Measurements from ENCODE around the gene SAG. TPM values are rescaled to one million over a fixed set of nuclear protein-coding genes. Genes with fewer than 3 reads are reported as not detected.

Gene SAG
- total RNA-seq, 1 experiment from 2014 or later = not detected

- no peak for DNase-seq (ENCODE audit: low read depth, low spot score)
- no peak overlapping the region for H3K27ac ChIP-seq (ENCODE audit: low read length)
- in situ Hi-C loops (cut with HindIII; ENCODE audit: low pct_unique_long_range_greater_than_20kb, low sequenced_read_pairs) (no loop called here), intact Hi-C loops (cut with micrococcal nuclease; ENCODE audit: unreplicated experiment) (no loop called here)
- no peaks in the 10 kb centered on the region for H3K27me3 ChIP-seq (ENCODE audit: control insufficient read depth, insufficient read depth, low read length)
- ATAC-seq = no peak
- BruUV-seq (replicated peaks) = no TSS peak
- no peak for TF ChIP-seq TCF7L2 (IDR thresholded peaks at IDR 0.05; ENCODE audit: low read depth, low read length)
- no peak for TF ChIP-seq SIN3A (IDR thresholded peaks at IDR 0.05; ENCODE audit: borderline replicate concordance, insufficient read depth, low read depth, low read length)
- no peak for TF ChIP-seq CTCF (IDR thresholded peaks at IDR 0.05)
- no peak for TF ChIP-seq REST (IDR thresholded peaks at IDR 0.05; ENCODE audit: insufficient read depth in 1 of 2, low read depth in 2 of 2, low read length in 1 of 2)
- TF ChIP-seq POLR2AphosphoS5 (IDR thresholded peaks at IDR 0.05; ENCODE audit: low read depth, low read length) = no peak
- H3K9me3 ChIP-seq (ENCODE audit: control insufficient read depth, insufficient read depth, low read depth, low read length) = no peaks in the 10 kb centered on the region
- POLR2A ChIA-PET = no interaction called here
- peaks cover 28% of the 10 kb centered on the region for H3K36me3 ChIP-seq (ENCODE audit: control insufficient read depth, insufficient read depth, low read length)
- H3K4me3 ChIP-seq (ENCODE audit: low read depth in 2 of 2, low read length in 2 of 2) = no peak overlapping the region
- CTCF ChIA-PET = no interaction called here
- no peaks in the 10 kb centered on the region for H3K4me1 ChIP-seq (ENCODE audit: control insufficient read depth, insufficient read depth, low read length)
Measured at GRCh38 chr2:233288663-233289062, 19.0 kb upstream of the SAG start.

- no peak for DNase-seq (ENCODE audit: low read depth, low spot score)
- POLR2A ChIA-PET = no interaction called here
- H3K27ac ChIP-seq (ENCODE audit: low read length) = no peak overlapping the region
- H3K4me1 ChIP-seq (ENCODE audit: control insufficient read depth, insufficient read depth, low read length) = no peaks in the 10 kb centered on the region
- no peak for TF ChIP-seq REST (IDR thresholded peaks at IDR 0.05; ENCODE audit: insufficient read depth in 1 of 2, low read depth in 2 of 2, low read length in 1 of 2)
- no peak overlapping the region for H3K4me3 ChIP-seq (ENCODE audit: low read depth in 2 of 2, low read length in 2 of 2)
- intact Hi-C loops (cut with micrococcal nuclease; ENCODE audit: unreplicated experiment) = no loop called here
- CTCF ChIA-PET = no interaction called here
- no peaks in the 10 kb centered on the region for H3K27me3 ChIP-seq (ENCODE audit: control insufficient read depth, insufficient read depth, low read length)
- BruUV-seq (replicated peaks) = no TSS peak
- in situ Hi-C loops (cut with HindIII; ENCODE audit: low pct_unique_long_range_greater_than_20kb, low sequenced_read_pairs) = no loop called here
- no peak for ATAC-seq
- H3K36me3 ChIP-seq (ENCODE audit: control insufficient read depth, insufficient read depth, low read length) = peaks cover 28% of the 10 kb centered on the region
- H3K9me3 ChIP-seq (ENCODE audit: control insufficient read depth, insufficient read depth, low read depth, low read length) = no peaks in the 10 kb centered on the region
Measured at GRCh38 chr2:233289648-233290047, 18.0 kb upstream of the SAG start.

Data from Panc1 (cell line).